GM12891 (cell line): Measurements from ENCODE around the gene CTNNA2.
"Not testable (repeated sequence)": the region's sequence is repeated elsewhere in the genome, so short reads cannot be mapped to it uniquely, and the experiment has no call there.

Source experiments
- DNase-seq: peaks from one replicate; pipeline ENCODE4 v3.0.0; 2011; ENCODE audit warnings: low spot score; ENCODE audit not compliant: insufficient read length
- FAIRE-seq: peaks from 2 replicates; lab custom pipeline; 2011; peaks lifted over from hg19 to GRCh38; lab: Jason Lieb, UNC
- PAX5 ChIP-seq: IDR thresholded peaks from 2 replicates; pipeline ENCODE4 v1.6.1; 2011; ENCODE audit warnings: low read length, moderate library complexity, mild to moderate bottlenecking; ENCODE audit not compliant: insufficient read depth, severe bottlenecking
- POLR2A ChIP-seq: IDR thresholded peaks from 2 replicates; pipeline ENCODE4 v1.6.1; 2011; ENCODE audit warnings: low read depth, low read length, control low read depth
- POLR2AphosphoS5 ChIP-seq: IDR thresholded peaks from 2 replicates; pipeline ENCODE4 v1.6.1; 2011; ENCODE audit warnings: low read depth, low read length, control low read depth
- POU2F2 ChIP-seq: IDR thresholded peaks from 2 replicates; pipeline ENCODE4 v1.6.1; 2011; ENCODE audit warnings: low read depth, mild to moderate bottlenecking, control low read depth, low read length, moderate library complexity
- SPI1 ChIP-seq: IDR thresholded peaks from 2 replicates; pipeline ENCODE4 v1.6.1; 2011; ENCODE audit warnings: low read depth, low read length, control low read depth
- TAF1 ChIP-seq: IDR thresholded peaks from 2 replicates; pipeline ENCODE4 v1.6.1; 2011; ENCODE audit warnings: low read depth, low read length, control low read depth

Gene CTNNA2

GRCh38 chr2:80078290-80079036 lies 565.6 kb downstream of the CTNNA2 start:
- TF ChIP-seq POLR2AphosphoS5, result no peak
- no peak for TF ChIP-seq POU2F2
- no peak for TF ChIP-seq SPI1
- no peak for TF ChIP-seq POLR2A
- no peak for TF ChIP-seq TAF1
- no peak for TF ChIP-seq PAX5
- FAIRE-seq (no peak), DNase-seq (no peak)

GRCh38 chr2:80080957-80081356 lies 568.1 kb downstream of the CTNNA2 start:
- DNase-seq (no peak), FAIRE-seq (no peak)
- TF ChIP-seq POLR2A (no peak), PAX5 (no peak), TAF1 (no peak), POLR2AphosphoS5 (no peak), POU2F2 (no peak), SPI1 (no peak)

GRCh38 chr2:80086831-80087230 lies 574.0 kb downstream of the CTNNA2 start:
- TF ChIP-seq POLR2A (no peak), POLR2AphosphoS5 (no peak), SPI1 (no peak), PAX5 (no peak), POU2F2 (no peak), TAF1 (no peak)
- no peak for DNase-seq
- no peak for FAIRE-seq

- DNase-seq, result no peak
- TF ChIP-seq SPI1, result no peak
- no peak for TF ChIP-seq POLR2A
- TF ChIP-seq POLR2AphosphoS5, result no peak
- TF ChIP-seq PAX5, result no peak
- no peak for TF ChIP-seq POU2F2
- no peak for TF ChIP-seq TAF1
- FAIRE-seq, result no peak
Observed at GRCh38 chr2:80091237-80091636, 578.4 kb downstream of the CTNNA2 start.

GRCh38 chr2:80092474-80092873 lies 579.6 kb downstream of the CTNNA2 start:
- no peak for FAIRE-seq

GRCh38 chr2:80098503-80098902 lies 585.7 kb downstream of the CTNNA2 start:
- DNase-seq, FAIRE-seq: not testable (repeated sequence)

More at GRCh38 chr2:80092474-80092873, 579.6 kb downstream of the CTNNA2 start:
- no peak for DNase-seq
- TF ChIP-seq TAF1, result no peak
- no peak for TF ChIP-seq POLR2AphosphoS5
- TF ChIP-seq POU2F2, result no peak
- no peak for TF ChIP-seq POLR2A
- TF ChIP-seq SPI1, result no peak
- no peak for TF ChIP-seq PAX5

- TF ChIP-seq TAF1 (no peak), PAX5 (no peak), SPI1 (no peak), POLR2AphosphoS5 (no peak), POLR2A (no peak), POU2F2 (no peak)
- DNase-seq (no peak), FAIRE-seq (no peak)
Observed at GRCh38 chr2:80102026-80102425, 589.2 kb downstream of the CTNNA2 start.

- no peak for FAIRE-seq
- no peak for TF ChIP-seq TAF1
- TF ChIP-seq SPI1, result no peak
- TF ChIP-seq POLR2A, result no peak
- no peak for TF ChIP-seq PAX5
- no peak for TF ChIP-seq POLR2AphosphoS5
- TF ChIP-seq POU2F2, result no peak
- no peak for DNase-seq
Observed at GRCh38 chr2:80105015-80105640, 592.3 kb downstream of the CTNNA2 start.

GRCh38 chr2:80111185-80111584 lies 598.3 kb downstream of the CTNNA2 start:
- DNase-seq (no peak), FAIRE-seq (no peak)
- TF ChIP-seq POLR2A, result no peak
- no peak for TF ChIP-seq SPI1
- no peak for TF ChIP-seq PAX5
- no peak for TF ChIP-seq POU2F2
- TF ChIP-seq POLR2AphosphoS5, result no peak
- no peak for TF ChIP-seq TAF1
